Mucosa of stomach (tissue), 1 donor: Measurements from ENCODE around the gene OR11H6.
"Not testable (repeated sequence)": the region's sequence is repeated elsewhere in the genome, so short reads cannot be mapped to it uniquely, and the experiment has no call there.

Experiments
- H3K27me3 ChIP-seq: one replicate; pipeline ENCODE4 v1.7.0; 2013; ENCODE audit warnings: mild to moderate bottlenecking, low read length; ENCODE audit not compliant: control insufficient read depth, insufficient read depth
- H3K36me3 ChIP-seq: one replicate; pipeline ENCODE4 v1.7.0; 2013; ENCODE audit warnings: low read length; ENCODE audit not compliant: control insufficient read depth, insufficient read depth
- H3K4me1 ChIP-seq: one replicate; pipeline ENCODE4 v1.7.0; 2013; ENCODE audit warnings: mild to moderate bottlenecking, low read length; ENCODE audit not compliant: control insufficient read depth, insufficient read depth
- H3K4me3 ChIP-seq: one replicate; pipeline ENCODE4 v1.7.0; 2013; ENCODE audit warnings: low read length
- H3K9ac ChIP-seq: one replicate; pipeline ENCODE4 v1.7.0; 2013; ENCODE audit warnings: mild to moderate bottlenecking, low read length, moderate library complexity
- H3K9me3 ChIP-seq: one replicate; pipeline ENCODE4 v1.7.0; 2013; ENCODE audit warnings: mild to moderate bottlenecking, low read length, moderate library complexity; ENCODE audit not compliant: control insufficient read depth
- donor health status: Pancreatic carcinoma.

Gene OR11H6

DNA sequence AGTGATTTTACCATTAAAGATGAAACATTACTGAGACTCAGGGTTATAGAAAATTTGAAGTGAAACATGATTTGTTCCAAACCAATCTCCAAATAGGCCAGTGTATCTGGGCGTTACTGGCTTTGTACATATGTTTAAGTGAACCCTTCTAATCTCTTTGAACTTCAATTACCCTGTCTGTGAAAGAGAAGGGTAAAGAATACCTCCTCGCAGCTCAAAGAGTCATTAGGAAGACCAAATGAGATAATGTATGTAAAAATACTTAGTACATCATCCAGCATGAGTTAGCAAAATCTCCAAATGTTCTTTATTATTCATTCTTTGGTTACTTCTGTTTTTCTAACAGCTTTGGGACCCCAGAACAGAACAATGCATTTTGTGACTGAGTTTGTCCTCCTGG is at the start of gene OR11H6:
Gene OR11H6, plus strand, starts transcription at position 301 of the 400 bp plus-strand sequence. Its CDS starts 0 bp downstream, at position 301.
- Histone ChIP-seq H3K36me3 (no peaks in the 10 kb centered on the region), H3K4me1 (no peaks in the 10 kb centered on the region), H3K9ac (no peak within 1 kb of the TSS), H3K4me3 (no peak within 1 kb of the TSS), H3K27me3 (no peaks in the 10 kb centered on the region), H3K9me3 (no peaks in the 10 kb centered on the region)

GRCh38 chr14:20174205-20174604 is 49.3 kb upstream of the OR11H6 start:
- H3K36me3 ChIP-seq, H3K9me3 ChIP-seq, H3K27me3 ChIP-seq, H3K9ac ChIP-seq, H3K4me3 ChIP-seq, H3K4me1 ChIP-seq: not testable (repeated sequence)

GRCh38 chr14:20176330-20176729 is 47.2 kb upstream of the OR11H6 start:
- Histone ChIP-seq H3K9me3 (no peaks in the 10 kb centered on the region), H3K9ac (no peak overlapping the region), H3K4me3 (no peak overlapping the region), H3K27me3 (no peaks in the 10 kb centered on the region), H3K36me3 (no peaks in the 10 kb centered on the region), H3K4me1 (peaks cover 10% of the 10 kb centered on the region)

DNA sequence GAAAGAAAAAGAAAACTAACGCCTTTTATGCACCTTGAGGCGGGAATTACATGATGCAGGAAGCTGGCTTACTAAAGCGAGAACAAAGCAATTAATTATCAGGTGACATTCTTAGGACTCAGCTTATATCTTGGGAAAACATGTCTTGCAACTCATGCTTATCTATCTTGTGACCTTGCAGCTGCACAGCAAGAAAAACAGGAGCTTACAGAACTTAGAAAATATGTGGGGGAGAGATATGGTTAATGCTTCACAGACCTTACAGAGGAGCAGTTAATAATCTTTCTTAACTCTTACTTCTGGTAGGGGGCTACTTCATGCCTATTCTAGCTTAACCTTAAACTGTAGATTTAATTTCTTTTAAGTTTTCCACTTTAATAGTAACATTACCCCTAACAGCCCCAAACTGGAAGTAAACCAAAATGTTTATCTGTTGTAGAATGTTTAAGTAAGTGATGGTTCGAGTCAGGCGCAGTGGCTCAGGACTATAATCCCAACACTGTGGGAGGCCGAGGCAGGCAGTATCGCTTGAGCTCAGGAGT is 46.0 kb upstream of the OR11H6 start:
- H3K27me3 ChIP-seq, result no peaks in the 10 kb centered on the region
- no peaks in the 10 kb centered on the region for H3K9me3 ChIP-seq
- no peak overlapping the region for H3K4me3 ChIP-seq
- H3K4me1 ChIP-seq, result peaks cover 10% of the 10 kb centered on the region
- H3K9ac ChIP-seq, result no peak overlapping the region
- no peaks in the 10 kb centered on the region for H3K36me3 ChIP-seq

DNA sequence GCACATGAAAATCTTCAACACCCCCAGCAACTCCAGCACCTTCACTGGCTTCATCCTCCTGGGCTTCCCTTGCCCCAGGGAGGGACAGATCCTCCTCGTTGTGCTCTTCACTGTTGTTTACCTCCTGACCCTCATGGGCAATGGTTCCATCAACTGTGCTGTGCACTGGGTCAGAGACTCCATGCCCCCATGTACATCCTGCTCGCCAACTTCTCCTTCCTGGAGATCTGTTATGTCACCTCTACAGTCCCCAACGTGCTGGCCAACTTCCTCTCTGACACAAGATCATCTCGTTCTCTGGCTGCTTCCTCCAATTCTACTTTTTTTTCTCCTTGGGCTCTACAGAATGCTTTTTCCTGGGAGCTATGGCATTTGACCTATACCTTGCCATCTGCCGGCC is 44.3 kb upstream of the OR11H6 start:
- H3K4me3 ChIP-seq, result no peak overlapping the region
- H3K9ac ChIP-seq, result no peak overlapping the region
- H3K27me3 ChIP-seq, result no peaks in the 10 kb centered on the region
- H3K9me3 ChIP-seq, result no peaks in the 10 kb centered on the region
- peaks cover 10% of the 10 kb centered on the region for H3K4me1 ChIP-seq
- H3K36me3 ChIP-seq, result no peaks in the 10 kb centered on the region

GRCh38 chr14:20179880-20180279 is 43.6 kb upstream of the OR11H6 start:
- peaks cover 10% of the 10 kb centered on the region for H3K4me1 ChIP-seq
- H3K9me3 ChIP-seq, result no peaks in the 10 kb centered on the region
- H3K36me3 ChIP-seq, result no peaks in the 10 kb centered on the region
- H3K4me3 ChIP-seq, result no peak overlapping the region
- H3K27me3 ChIP-seq, result no peaks in the 10 kb centered on the region
- no peak overlapping the region for H3K9ac ChIP-seq

DNA sequence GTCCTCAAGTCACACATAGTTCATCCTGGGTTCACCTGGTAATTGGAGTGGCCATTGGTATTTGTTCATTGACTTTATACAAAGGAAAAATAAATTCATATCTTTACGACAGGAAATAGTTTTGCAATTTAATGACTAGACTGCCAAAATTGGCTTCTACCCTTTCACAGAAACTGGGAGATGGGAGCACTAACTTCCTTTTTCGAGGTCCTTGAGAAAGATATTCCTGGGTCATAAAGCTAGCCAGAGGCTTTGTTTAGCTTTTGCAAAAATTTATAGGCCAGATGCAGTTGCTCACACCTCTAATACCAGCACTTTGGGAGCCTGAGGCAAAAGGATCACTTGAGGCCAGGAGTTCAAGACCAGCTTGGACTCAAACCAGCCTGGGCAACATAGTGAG is 43.0 kb upstream of the OR11H6 start:
- Histone ChIP-seq H3K9me3 (no peaks in the 10 kb centered on the region), H3K4me1 (peaks cover 4% of the 10 kb centered on the region), H3K36me3 (no peaks in the 10 kb centered on the region), H3K4me3 (no peak overlapping the region), H3K9ac (no peak overlapping the region), H3K27me3 (no peaks in the 10 kb centered on the region)

- no peaks in the 10 kb centered on the region for H3K27me3 ChIP-seq
- no peaks in the 10 kb centered on the region for H3K9me3 ChIP-seq
- H3K36me3 ChIP-seq, result no peaks in the 10 kb centered on the region
- H3K9ac ChIP-seq, result no peak overlapping the region
- H3K4me3 ChIP-seq, result no peak overlapping the region
- H3K4me1 ChIP-seq, result no peaks in the 10 kb centered on the region
These were observed 39.3 kb upstream of the OR11H6 start for GRCh38 chr14:20184181-20184580.

GRCh38 chr14:20190596-20190995 is 32.9 kb upstream of the OR11H6 start, which contains the start of gene OR11G2:
Gene OR11G2, plus strand, starts transcription at chr14:20190896. Its CDS starts 6,542 bp downstream, at chr14:20197438.
- Histone ChIP-seq H3K27me3 (no peaks in the 10 kb centered on the region), H3K9ac (no peak within 1 kb of the TSS), H3K36me3 (no peaks in the 10 kb centered on the region), H3K4me3 (no peak within 1 kb of the TSS), H3K9me3 (no peaks in the 10 kb centered on the region), H3K4me1 (no peaks in the 10 kb centered on the region)

- Histone ChIP-seq H3K9me3 (no peaks in the 10 kb centered on the region), H3K9ac (no peak overlapping the region), H3K36me3 (no peaks in the 10 kb centered on the region), H3K4me3 (no peak overlapping the region), H3K4me1 (no peaks in the 10 kb centered on the region), H3K27me3 (no peaks in the 10 kb centered on the region)
These were observed 32.1 kb upstream of the OR11H6 start for GRCh38 chr14:20191396-20191795.

- no peaks in the 10 kb centered on the region for H3K9me3 ChIP-seq
- H3K4me3 ChIP-seq, result no peak overlapping the region
- H3K36me3 ChIP-seq, result no peaks in the 10 kb centered on the region
- H3K9ac ChIP-seq, result no peak overlapping the region
- H3K4me1 ChIP-seq, result no peaks in the 10 kb centered on the region
- no peaks in the 10 kb centered on the region for H3K27me3 ChIP-seq
These were observed 29.4 kb upstream of the OR11H6 start for GRCh38 chr14:20194101-20194500.

DNA sequence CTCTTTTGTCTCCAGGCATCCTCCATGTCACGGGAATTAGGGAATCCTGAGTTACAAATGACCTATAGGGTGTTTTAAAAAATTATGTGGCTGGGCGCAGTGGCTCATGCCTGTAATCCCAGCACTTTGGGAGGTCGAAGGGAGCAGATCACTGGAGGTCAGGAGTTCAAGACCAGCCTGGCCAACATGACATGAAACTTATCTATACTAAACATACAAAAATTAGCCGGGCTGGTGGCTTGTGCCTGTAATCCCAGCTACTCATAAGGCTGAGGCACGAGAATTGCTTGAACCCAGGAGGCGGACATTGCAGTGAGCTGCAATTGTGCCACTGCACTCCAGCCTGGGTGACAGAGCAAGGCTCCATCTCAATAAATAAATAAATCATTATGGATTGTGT is 28.3 kb upstream of the OR11H6 start:
- not testable (repeated sequence) for H3K27me3 ChIP-seq, H3K4me3 ChIP-seq, H3K9ac ChIP-seq, H3K36me3 ChIP-seq, H3K4me1 ChIP-seq, H3K9me3 ChIP-seq

GRCh38 chr14:20195911-20196310 is 27.6 kb upstream of the OR11H6 start:
- Histone ChIP-seq H3K36me3 (no peaks in the 10 kb centered on the region), H3K27me3 (no peaks in the 10 kb centered on the region), H3K4me3 (no peak overlapping the region), H3K4me1 (no peaks in the 10 kb centered on the region), H3K9ac (no peak overlapping the region), H3K9me3 (no peaks in the 10 kb centered on the region)
